ENCODE results near the gene TMEM202. TPM values are rescaled to one million over a fixed set of nuclear protein-coding genes. Genes with fewer than 3 reads are reported as not detected.
"Not testable (repeated sequence)": the region's sequence is repeated elsewhere in the genome, so short reads cannot be mapped to it uniquely, and the experiment has no call there.

The TMEM202 gene
- total RNA-seq, 1 experiment from 2014 or later: not detected

- DNase-seq: no peak
- Histone ChIP-seq H3K9me3 (ENCODE audit: low read length) (no peaks in the 10 kb centered on the region), H3K4me1 (ENCODE audit: low read length) (peaks cover 11% of the 10 kb centered on the region), H3K4me3 (ENCODE audit: low read length) (no peak overlapping the region), H3K36me3 (ENCODE audit: insufficient read depth, low read length) (0 out of 2 replicates have a peak, but pooled peaks cover 4% of the 10 kb centered on the region), H3K27ac (ENCODE audit: low read length) (no peak overlapping the region), H3K4me2 (ENCODE audit: low read depth, low read length, poor library complexity, severe bottlenecking) (no peak overlapping the region), H3K79me2 (ENCODE audit: low read length) (peaks cover 90% of the 10 kb centered on the region), H3K9ac (ENCODE audit: low read length) (no peak overlapping the region), H4K20me1 (ENCODE audit: insufficient read depth, low read depth, low read length) (no peaks in the 10 kb centered on the region), H3K9me2 (replicated peaks; ENCODE audit: insufficient read depth, low read length) (no peaks in the 10 kb centered on the region), H3K27me3 (ENCODE audit: low read length) (no peaks in the 10 kb centered on the region), H2AFZ (ENCODE audit: low read length) (no peak overlapping the region)
These were observed 29.2 kb upstream of the TMEM202 start for GRCh38 chr15:72368899-72369298.

GRCh38 chr15:72369964-72370363 lies 28.1 kb upstream of the TMEM202 start:
- Histone ChIP-seq H3K27me3 (ENCODE audit: low read length) (no peaks in the 10 kb centered on the region), H3K9me3 (ENCODE audit: low read length) (no peaks in the 10 kb centered on the region), H3K9ac (ENCODE audit: low read length) (no peak overlapping the region), H3K79me2 (ENCODE audit: low read length) (peaks cover 95% of the 10 kb centered on the region), H4K20me1 (ENCODE audit: insufficient read depth, low read depth, low read length) (no peaks in the 10 kb centered on the region), H3K4me2 (ENCODE audit: low read depth, low read length, poor library complexity, severe bottlenecking) (no peak overlapping the region), H3K4me1 (ENCODE audit: low read length) (peaks cover 21% of the 10 kb centered on the region), H3K9me2 (replicated peaks; ENCODE audit: insufficient read depth, low read length) (no peaks in the 10 kb centered on the region), H3K36me3 (ENCODE audit: insufficient read depth, low read length) (0 out of 2 replicates have a peak, but pooled peaks cover 6% of the 10 kb centered on the region), H2AFZ (ENCODE audit: low read length) (no peak overlapping the region), H3K27ac (ENCODE audit: low read length) (no peak overlapping the region), H3K4me3 (ENCODE audit: low read length) (no peak overlapping the region)
- no peak for DNase-seq

GRCh38 chr15:72372361-72372760 lies 25.7 kb upstream of the TMEM202 start:
- Histone ChIP-seq H3K4me1 (ENCODE audit: low read length) (peaks cover 26% of the 10 kb centered on the region), H3K9me2 (replicated peaks; ENCODE audit: insufficient read depth, low read length) (no peaks in the 10 kb centered on the region), H3K27me3 (ENCODE audit: low read length) (no peaks in the 10 kb centered on the region), H4K20me1 (ENCODE audit: insufficient read depth, low read depth, low read length) (no peaks in the 10 kb centered on the region), H3K27ac (ENCODE audit: low read length) (no peak overlapping the region), H3K9me3 (ENCODE audit: low read length) (no peaks in the 10 kb centered on the region), H3K79me2 (ENCODE audit: low read length) (peaks cover 82% of the 10 kb centered on the region), H3K4me2 (ENCODE audit: low read depth, low read length, poor library complexity, severe bottlenecking) (no peak overlapping the region), H3K9ac (ENCODE audit: low read length) (no peak overlapping the region), H2AFZ (ENCODE audit: low read length) (no peak overlapping the region), H3K4me3 (ENCODE audit: low read length) (no peak overlapping the region), H3K36me3 (ENCODE audit: insufficient read depth, low read length) (0 out of 2 replicates have a peak, but pooled peaks cover 6% of the 10 kb centered on the region)
- DNase-seq: no peak

GRCh38 chr15:72375501-72375845 lies 22.6 kb upstream of the TMEM202 start:
- Histone ChIP-seq H3K4me2 (ENCODE audit: low read depth, low read length, poor library complexity, severe bottlenecking) (peak overlapping the region; percentile 70), H3K9me3 (ENCODE audit: low read length) (no peaks in the 10 kb centered on the region), H3K4me1 (ENCODE audit: low read length) (peaks cover 21% of the 10 kb centered on the region), H4K20me1 (ENCODE audit: insufficient read depth, low read depth, low read length) (no peaks in the 10 kb centered on the region), H3K27ac (ENCODE audit: low read length) (peak overlapping the region; percentile 25; the same call in 1 of the 2 replicates), H3K4me3 (ENCODE audit: low read length) (peak overlapping the region; percentile 94), H3K79me2 (ENCODE audit: low read length) (peaks cover 51% of the 10 kb centered on the region), H3K9ac (ENCODE audit: low read length) (peak overlapping the region; percentile 90), H3K9me2 (replicated peaks; ENCODE audit: insufficient read depth, low read length) (no peaks in the 10 kb centered on the region), H2AFZ (ENCODE audit: low read length) (peak overlapping the region; percentile 89), H3K36me3 (ENCODE audit: insufficient read depth, low read length) (0 out of 2 replicates have a peak, but pooled peaks cover 6% of the 10 kb centered on the region), H3K27me3 (ENCODE audit: low read length) (no peaks in the 10 kb centered on the region)
- peak; percentile 69 for DNase-seq

- DNase-seq: peak; percentile 98
These were observed 22.1 kb upstream of the TMEM202 start, which contains the start of gene HEXA for GRCh38 chr15:72375846-72376581. Gene HEXA (minus strand): TSS chr15:72376014. CDS start chr15:72375972, 42 bp downstream.

GRCh38 chr15:72377331-72377730 lies 20.8 kb upstream of the TMEM202 start:
- Histone ChIP-seq H3K9me3 (ENCODE audit: low read length) (no peaks in the 10 kb centered on the region), H3K36me3 (ENCODE audit: insufficient read depth, low read length) (0 out of 2 replicates have a peak, but pooled peaks cover 3% of the 10 kb centered on the region), H3K27me3 (ENCODE audit: low read length) (no peaks in the 10 kb centered on the region), H3K9me2 (replicated peaks; ENCODE audit: insufficient read depth, low read length) (no peaks in the 10 kb centered on the region), H3K27ac (ENCODE audit: low read length) (no peak overlapping the region), H2AFZ (ENCODE audit: low read length) (no peak overlapping the region), H3K4me2 (ENCODE audit: low read depth, low read length, poor library complexity, severe bottlenecking) (no peak overlapping the region), H3K79me2 (ENCODE audit: low read length) (peaks cover 34% of the 10 kb centered on the region), H3K9ac (ENCODE audit: low read length) (no peak overlapping the region), H4K20me1 (ENCODE audit: insufficient read depth, low read depth, low read length) (no peaks in the 10 kb centered on the region), H3K4me1 (ENCODE audit: low read length) (peaks cover 21% of the 10 kb centered on the region), H3K4me3 (ENCODE audit: low read length) (no peak overlapping the region)
- peak; percentile 34 for DNase-seq

More at GRCh38 chr15:72375846-72376581, 22.1 kb upstream of the TMEM202 start, which contains the start of gene HEXA:
- Histone ChIP-seq H2AFZ (ENCODE audit: low read length) (peak within 1 kb of the TSS; percentile 89), H3K9me3 (ENCODE audit: low read length) (no peaks in the 10 kb centered on the region), H3K27ac (ENCODE audit: low read length) (peak within 1 kb of the TSS; percentile 25; the same call in 1 of the 2 replicates), H3K36me3 (ENCODE audit: insufficient read depth, low read length) (0 out of 2 replicates have a peak, but pooled peaks cover 5% of the 10 kb centered on the region), H4K20me1 (ENCODE audit: insufficient read depth, low read depth, low read length) (no peaks in the 10 kb centered on the region), H3K9ac (ENCODE audit: low read length) (peak within 1 kb of the TSS; percentile 90), H3K4me3 (ENCODE audit: low read length) (peak within 1 kb of the TSS; percentile 94), H3K9me2 (replicated peaks; ENCODE audit: insufficient read depth, low read length) (no peaks in the 10 kb centered on the region), H3K4me2 (ENCODE audit: low read depth, low read length, poor library complexity, severe bottlenecking) (peak within 1 kb of the TSS; percentile 70), H3K4me1 (ENCODE audit: low read length) (peaks cover 21% of the 10 kb centered on the region), H3K79me2 (ENCODE audit: low read length) (peaks cover 46% of the 10 kb centered on the region), H3K27me3 (ENCODE audit: low read length) (no peaks in the 10 kb centered on the region)

- not testable (repeated sequence) for H3K9me2 ChIP-seq (replicated peaks; ENCODE audit: insufficient read depth, low read length)
These were observed 19.0 kb upstream of the TMEM202 start for GRCh38 chr15:72379106-72379505.

GRCh38 chr15:72379856-72380430 lies 18.2 kb upstream of the TMEM202 start:
- Histone ChIP-seq H3K4me2 (ENCODE audit: low read depth, low read length, poor library complexity, severe bottlenecking) (no peak overlapping the region), H3K4me1 (ENCODE audit: low read length) (peaks cover 10% of the 10 kb centered on the region), H3K27ac (ENCODE audit: low read length) (no peak overlapping the region), H4K20me1 (ENCODE audit: insufficient read depth, low read depth, low read length) (no peaks in the 10 kb centered on the region), H3K9me2 (replicated peaks; ENCODE audit: insufficient read depth, low read length) (no peaks in the 10 kb centered on the region), H3K9ac (ENCODE audit: low read length) (no peak overlapping the region), H3K9me3 (ENCODE audit: low read length) (no peaks in the 10 kb centered on the region), H3K4me3 (ENCODE audit: low read length) (no peak overlapping the region), H3K36me3 (ENCODE audit: insufficient read depth, low read length) (no peaks in the 10 kb centered on the region), H3K27me3 (ENCODE audit: low read length) (no peaks in the 10 kb centered on the region), H2AFZ (ENCODE audit: low read length) (no peak overlapping the region), H3K79me2 (ENCODE audit: low read length) (peaks cover 8% of the 10 kb centered on the region)
- peak; percentile 38 for DNase-seq

More at GRCh38 chr15:72379106-72379505, 19.0 kb upstream of the TMEM202 start:
- H3K9ac ChIP-seq (ENCODE audit: low read length); H4K20me1 ChIP-seq (ENCODE audit: insufficient read depth, low read depth, low read length); H3K4me3 ChIP-seq (ENCODE audit: low read length); H2AFZ ChIP-seq (ENCODE audit: low read length); H3K9me3 ChIP-seq (ENCODE audit: low read length); H3K27ac ChIP-seq (ENCODE audit: low read length); H3K36me3 ChIP-seq (ENCODE audit: insufficient read depth, low read length); H3K4me2 ChIP-seq (ENCODE audit: low read depth, low read length, poor library complexity, severe bottlenecking); DNase-seq; H3K27me3 ChIP-seq (ENCODE audit: low read length): not testable (repeated sequence)
- Histone ChIP-seq H3K79me2 (ENCODE audit: low read length) (peaks cover 16% of the 10 kb centered on the region), H3K4me1 (ENCODE audit: low read length) (peaks cover 19% of the 10 kb centered on the region)
